GM12801 (cell line): ENCODE measurements around the gene RNF213.

Experiments
- CTCF ChIP-seq: IDR thresholded peaks from one replicate; pipeline ENCODE4 v1.5.1; 2011; ENCODE audit warnings: control low read depth; ENCODE audit not compliant: insufficient read length; ENCODE audit errors: extremely low read depth

The RNF213 gene

GRCh38 chr17:80352216-80352895 lies 91.7 kb downstream of the RNF213 start:
- TF ChIP-seq CTCF: no peak

- no peak for TF ChIP-seq CTCF
Measured at GRCh38 chr17:80352991-80353665, 92.5 kb downstream of the RNF213 start.

- TF ChIP-seq CTCF: no peak
Measured at GRCh38 chr17:80353718-80354275, 93.1 kb downstream of the RNF213 start.

GRCh38 chr17:80354336-80354735 lies 93.7 kb downstream of the RNF213 start:
- TF ChIP-seq CTCF: no peak

- no peak for TF ChIP-seq CTCF
Measured at GRCh38 chr17:80356231-80356856, 95.7 kb downstream of the RNF213 start.

GRCh38 chr17:80358131-80358530 lies 97.5 kb downstream of the RNF213 start:
- TF ChIP-seq CTCF: no peak

- TF ChIP-seq CTCF: no peak
Measured at GRCh38 chr17:80358861-80359260, 98.2 kb downstream of the RNF213 start.
